Measurements from ENCODE around the gene TGFA.

Gene TGFA

DNA sequence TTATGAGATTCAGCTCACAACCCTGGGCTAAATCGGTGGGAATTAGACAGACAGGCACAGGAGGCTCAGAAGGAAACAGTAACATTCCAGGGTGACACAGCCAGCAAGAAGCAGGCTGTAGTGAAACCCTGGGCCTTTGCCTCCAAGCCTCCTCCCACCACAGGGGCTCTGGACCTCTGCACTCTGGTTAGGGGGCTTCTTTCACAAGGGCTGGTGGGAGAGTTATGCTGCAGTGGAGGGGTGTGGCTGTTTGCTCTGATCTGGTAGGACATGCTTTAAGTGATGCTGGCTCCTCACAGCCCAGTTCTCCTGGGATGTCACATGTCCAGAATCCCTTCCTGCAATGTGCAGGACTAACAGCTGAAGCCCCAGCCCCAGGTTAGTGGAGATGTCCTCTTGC, 109.9 kb downstream of the TGFA start:
- DNase-seq (ENCODE audit: extremely low spot score) = no peak
- ChIA-PET POLR2A (no interaction called here), CTCF (no interaction called here)
- TF ChIP-seq TARDBP (IDR thresholded peaks at IDR 0.05) (no peak), BHLHE40 (IDR thresholded peaks at IDR 0.05; ENCODE audit: borderline replicate concordance) (no peak), FOXK2 (IDR thresholded peaks at IDR 0.05) (no peak)

DNA sequence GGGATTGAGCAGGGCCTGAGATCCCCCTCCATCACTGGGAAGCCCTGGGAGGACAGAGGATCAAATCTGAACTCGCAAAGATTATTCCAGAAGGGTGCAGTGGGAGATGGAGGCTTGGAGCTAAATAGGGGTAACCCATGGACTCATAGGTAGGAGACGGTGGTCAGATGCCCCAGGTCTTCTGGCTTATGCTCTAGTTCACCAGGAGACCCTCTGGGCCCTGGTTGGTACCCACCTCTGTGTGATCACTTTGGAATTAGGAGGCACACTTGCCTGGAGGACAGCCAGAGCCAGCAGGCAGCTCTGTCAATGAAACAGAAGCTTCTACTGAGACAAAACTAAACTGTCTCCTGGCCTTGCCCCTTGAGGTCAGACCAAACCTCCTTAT, 110.6 kb downstream of the TGFA start:
- POLR2A ChIA-PET = no interaction called here
- DNase-seq (ENCODE audit: extremely low spot score) = no peak
- TF ChIP-seq SP1 (IDR thresholded peaks at IDR 0.05) (no peak), NFRKB (IDR thresholded peaks at IDR 0.05) (no peak), FOXM1 (IDR thresholded peaks at IDR 0.05; ENCODE audit: borderline replicate concordance) (no peak), L3MBTL2 (conservative IDR thresholded peaks at IDR 0.05) (no peak), TARDBP (IDR thresholded peaks at IDR 0.05) (no peak), HDGF (IDR thresholded peaks at IDR 0.05; ENCODE audit: borderline replicate concordance) (no peak), FOXK2 (IDR thresholded peaks at IDR 0.05) (no peak), ELF4 (IDR thresholded peaks at IDR 0.05) (no peak)
- CTCF ChIA-PET = no interaction called here

DNA sequence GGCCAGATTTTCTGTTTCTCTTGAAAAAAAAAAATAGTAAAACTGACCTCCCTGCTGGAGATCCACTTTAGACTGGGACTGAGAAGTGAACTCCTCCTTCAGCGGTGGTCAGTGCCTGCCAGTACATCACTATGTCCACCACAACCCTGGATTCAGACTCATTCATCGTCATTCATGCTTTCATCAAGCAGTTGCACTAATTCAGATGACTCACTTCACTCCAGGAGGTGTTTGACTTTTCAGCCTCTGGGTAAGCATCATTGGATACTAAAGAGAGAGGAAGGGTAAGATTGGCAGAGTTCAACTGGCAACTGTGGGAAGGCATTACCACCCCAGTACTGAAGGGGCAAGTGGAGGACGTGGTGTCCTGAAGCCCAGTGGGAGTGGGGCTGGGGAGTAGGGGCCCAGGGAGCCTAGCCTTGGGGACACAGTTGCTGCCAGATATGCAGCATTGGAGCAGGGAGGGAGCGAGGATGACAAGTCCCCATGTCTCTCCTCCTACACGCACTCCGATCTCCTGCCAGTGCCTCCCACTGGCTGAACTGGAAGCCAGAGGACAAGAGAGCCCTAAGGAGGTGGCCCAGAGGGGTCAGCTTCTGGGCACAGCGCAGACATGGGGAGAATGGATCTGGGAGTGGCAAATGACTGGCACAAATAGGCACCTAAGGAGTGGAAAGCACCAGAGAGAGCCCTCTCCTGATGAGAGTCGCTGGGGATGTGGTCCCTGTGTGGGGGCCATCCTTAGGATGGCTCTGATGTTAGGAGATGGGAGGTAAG, 111.1 kb downstream of the TGFA start:
- TF ChIP-seq FOXA1 (IDR thresholded peaks at IDR 0.05) (no peak), L3MBTL2 (conservative IDR thresholded peaks at IDR 0.05) (no peak), SP1 (IDR thresholded peaks at IDR 0.05) (no peak), SUZ12 (IDR thresholded peaks at IDR 0.05) (no peak), CTBP1 (IDR thresholded peaks at IDR 0.05; ENCODE audit: borderline replicate concordance) (no peak), FOXM1 (IDR thresholded peaks at IDR 0.05; ENCODE audit: borderline replicate concordance) (no peak), ELF4 (IDR thresholded peaks at IDR 0.05) (no peak), NFRKB (IDR thresholded peaks at IDR 0.05) (no peak), LEF1 (IDR thresholded peaks at IDR 0.05; ENCODE audit: borderline replicate concordance) (no peak)
- DNase-seq (ENCODE audit: extremely low spot score) = no peak
- POLR2A ChIA-PET = no interaction called here
- CTCF ChIA-PET = no interaction called here

- ChIA-PET POLR2A (no interaction called here), CTCF (interaction anchor here (0.5 kb wide), 1 partner anchor 60 kb away, joined by 4 read pairs; no protein-coding TSS in a partner anchor)
- TF ChIP-seq BHLHE40 (IDR thresholded peaks at IDR 0.05; ENCODE audit: borderline replicate concordance) (no peak), FOXA1 (IDR thresholded peaks at IDR 0.05) (no peak), TARDBP (IDR thresholded peaks at IDR 0.05) (no peak), ZNF384 (IDR thresholded peaks at IDR 0.05) (no peak), PKNOX1 (IDR thresholded peaks at IDR 0.05) (no peak), FOXM1 (IDR thresholded peaks at IDR 0.05; ENCODE audit: borderline replicate concordance) (no peak), ARNT (IDR thresholded peaks at IDR 0.05) (no peak), CTBP1 (IDR thresholded peaks at IDR 0.05; ENCODE audit: borderline replicate concordance) (no peak), SP1 (IDR thresholded peaks at IDR 0.05) (no peak), L3MBTL2 (conservative IDR thresholded peaks at IDR 0.05) (no peak), FOXK2 (IDR thresholded peaks at IDR 0.05) (no peak), ELF4 (IDR thresholded peaks at IDR 0.05) (no peak), HDGF (IDR thresholded peaks at IDR 0.05; ENCODE audit: borderline replicate concordance) (no peak), SUZ12 (IDR thresholded peaks at IDR 0.05) (no peak), LEF1 (IDR thresholded peaks at IDR 0.05; ENCODE audit: borderline replicate concordance) (no peak), NFRKB (IDR thresholded peaks at IDR 0.05) (no peak)
- DNase-seq (ENCODE audit: extremely low spot score) = no peak
Measured at GRCh38 chr2:70440621-70441020, 113.0 kb downstream of the TGFA start.

- TF ChIP-seq BHLHE40 (IDR thresholded peaks at IDR 0.05; ENCODE audit: borderline replicate concordance) (no peak), FOXM1 (IDR thresholded peaks at IDR 0.05; ENCODE audit: borderline replicate concordance) (no peak), TARDBP (IDR thresholded peaks at IDR 0.05) (no peak), CTBP1 (IDR thresholded peaks at IDR 0.05; ENCODE audit: borderline replicate concordance) (no peak), LEF1 (IDR thresholded peaks at IDR 0.05; ENCODE audit: borderline replicate concordance) (no peak), L3MBTL2 (conservative IDR thresholded peaks at IDR 0.05) (no peak), FOXK2 (IDR thresholded peaks at IDR 0.05) (no peak), PKNOX1 (IDR thresholded peaks at IDR 0.05) (no peak), SP1 (IDR thresholded peaks at IDR 0.05) (no peak), ZNF384 (IDR thresholded peaks at IDR 0.05) (no peak), HDGF (IDR thresholded peaks at IDR 0.05; ENCODE audit: borderline replicate concordance) (no peak)
- POLR2A ChIA-PET = no interaction called here
- CTCF ChIA-PET = no interaction called here
- no peak for DNase-seq (ENCODE audit: extremely low spot score)
Measured at GRCh38 chr2:70435138-70435537, 118.5 kb downstream of the TGFA start.

- no peak for TF ChIP-seq ZNF384 (IDR thresholded peaks at IDR 0.05)
- no peak for TF ChIP-seq PKNOX1 (IDR thresholded peaks at IDR 0.05)
- no peak for TF ChIP-seq BHLHE40 (IDR thresholded peaks at IDR 0.05; ENCODE audit: borderline replicate concordance)
- TF ChIP-seq CTBP1 (IDR thresholded peaks at IDR 0.05; ENCODE audit: borderline replicate concordance) = no peak
- no peak for TF ChIP-seq SUZ12 (IDR thresholded peaks at IDR 0.05)
- no peak for TF ChIP-seq FOXA1 (IDR thresholded peaks at IDR 0.05)
- TF ChIP-seq NFRKB (IDR thresholded peaks at IDR 0.05) = no peak
- no peak for TF ChIP-seq L3MBTL2 (conservative IDR thresholded peaks at IDR 0.05)
- no peak for TF ChIP-seq LEF1 (IDR thresholded peaks at IDR 0.05; ENCODE audit: borderline replicate concordance)
- TF ChIP-seq HDGF (IDR thresholded peaks at IDR 0.05; ENCODE audit: borderline replicate concordance) = no peak
- no peak for DNase-seq (ENCODE audit: extremely low spot score)
- ChIA-PET CTCF (no interaction called here), POLR2A (no interaction called here)
Measured at GRCh38 chr2:70433315-70433714, 120.3 kb downstream of the TGFA start.

Data from HEK293T (cell line).